Liver (tissue), 3 donors: ENCODE data around the gene IFNG.

Experiments
- ATF3 ChIP-seq: IDR thresholded peaks from 2 replicates; pipeline ENCODE4 v1.6.1; 2016; ENCODE audit warnings: antibody characterized with exemption
- CTCF ChIP-seq: fragments of 150-350 bp; IDR thresholded peaks from 2 replicates; pipeline ENCODE4 v1.5.1; 2017; ENCODE audit warnings: improper control_type of control experiment, low read depth, low read length; ENCODE audit not compliant: missing input control
- JUND ChIP-seq, 2 donors: IDR thresholded peaks; 2 replicates each; pipeline ENCODE4 v1.6.1; 2016; ENCODE audit warnings: antibody characterized with exemption in 2 of 2
- MAX ChIP-seq: IDR thresholded peaks from 2 replicates; pipeline ENCODE4 v1.6.1; 2016; ENCODE audit warnings: antibody characterized with exemption
- NR2F2 ChIP-seq: IDR thresholded peaks from 2 replicates; pipeline ENCODE4 v1.6.1; 2016; ENCODE audit warnings: antibody characterized with exemption
- RAD21 ChIP-seq, 2 donors: IDR thresholded peaks; 2 replicates each; pipeline ENCODE4 v1.6.1; 2016; ENCODE audit warnings: antibody characterized with exemption in 2 of 2, mild to moderate bottlenecking in 2 of 2
- TAF1 ChIP-seq: conservative IDR thresholded peaks from 2 replicates; pipeline ENCODE4 v1.6.1; 2016; ENCODE audit warnings: antibody characterized with exemption, mild to moderate bottlenecking
- YY1 ChIP-seq: IDR thresholded peaks from 2 replicates; pipeline ENCODE4 v1.6.1; 2016; ENCODE audit warnings: antibody characterized with exemption, mild to moderate bottlenecking
- donor health status: healthy.
- donor health status: healthy.

- TF ChIP-seq CTCF, result no peak
- no peak for TF ChIP-seq MAX
- no peak for TF ChIP-seq JUND (IDR thresholded peaks at IDR 0.05)
- TF ChIP-seq YY1, result no peak
- no peak for TF ChIP-seq RAD21 (IDR thresholded peaks at IDR 0.05)
- no peak for TF ChIP-seq ATF3
- no peak for TF ChIP-seq TAF1
- TF ChIP-seq NR2F2, result no peak
Observed at GRCh38 chr12:68119250-68119649, 40.3 kb downstream of the IFNG start.
